Stimulated activated CD4-positive, alpha-beta T cell treated with anti-CD3 and anti-CD28 coated beads, Interleukin-4, amount 100 ng/mL, for 24 hours (primary cell): ENCODE data around the gene C10orf90.

Experiments
- DNase-seq: peaks from one replicate; pipeline ENCODE4 v3.0.0-alpha.2; 2020

Gene C10orf90

GRCh38 chr10:126674741-126675515, 4.4 kb upstream of the C10orf90 start:
- DNase-seq, result no peak

- no peak for DNase-seq
Measured at GRCh38 chr10:126673565-126673964, 3.1 kb upstream of the C10orf90 start.

- DNase-seq, result no peak
Measured at GRCh38 chr10:126671402-126671975, 996 bp upstream of the C10orf90 start.

GRCh38 chr10:126670895-126671261, 385 bp upstream of the C10orf90 start:
- DNase-seq, result no peak

- no peak for DNase-seq
Measured at GRCh38 chr10:126669168-126669567, 1.3 kb downstream of the C10orf90 start.

GRCh38 chr10:126668505-126668904, 2.0 kb downstream of the C10orf90 start:
- no peak for DNase-seq

GRCh38 chr10:126667568-126667967, 2.9 kb downstream of the C10orf90 start:
- DNase-seq, result no peak

DNA sequence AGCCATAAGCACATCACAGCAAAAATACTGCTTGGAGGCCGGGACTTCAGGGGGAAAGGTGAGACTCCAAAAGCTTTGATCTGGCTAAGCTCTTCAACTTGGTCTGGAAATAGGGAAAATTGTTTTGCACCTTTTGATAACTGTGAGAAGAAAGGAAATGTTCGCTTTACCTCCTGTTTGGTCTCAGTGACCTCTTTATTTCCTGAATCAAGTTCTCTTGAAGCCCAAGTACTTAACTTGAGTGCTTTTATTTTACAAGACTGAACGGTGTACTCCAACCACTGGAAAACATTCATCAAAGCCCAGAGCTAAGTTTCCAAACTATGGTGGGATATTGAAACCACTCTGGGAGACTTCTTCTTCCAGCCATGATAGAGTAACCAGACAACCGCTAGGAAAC, 5.3 kb downstream of the C10orf90 start:
- DNase-seq, result no peak

- no peak for DNase-seq
Measured at GRCh38 chr10:126663880-126664279, 6.6 kb downstream of the C10orf90 start.

- DNase-seq, result no peak
Measured at GRCh38 chr10:126663328-126663727, 7.2 kb downstream of the C10orf90 start.

- DNase-seq, result no peak
Measured at GRCh38 chr10:126661841-126662515, 8.5 kb downstream of the C10orf90 start.

- no peak for DNase-seq
Measured at GRCh38 chr10:126661356-126661755, 9.1 kb downstream of the C10orf90 start.

DNA sequence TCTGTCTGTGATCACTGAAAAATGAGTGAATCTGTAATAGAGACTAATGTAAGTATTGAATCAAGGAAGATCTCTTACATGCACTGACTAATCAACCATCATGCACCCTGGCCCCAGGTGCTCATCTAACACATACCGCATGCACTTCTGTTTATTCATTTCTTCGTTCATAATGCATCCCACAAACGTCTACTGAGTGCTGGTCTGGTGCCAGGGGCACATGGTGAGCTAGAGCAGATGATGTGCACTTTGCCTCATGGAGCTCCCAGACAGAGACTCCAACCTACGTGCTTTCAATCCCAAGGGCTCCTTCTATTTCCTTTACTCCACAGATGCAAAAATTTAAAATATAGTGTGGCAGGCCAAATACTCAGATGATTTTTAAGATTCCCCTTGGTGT, 10.7 kb downstream of the C10orf90 start:
- no peak for DNase-seq

- DNase-seq, result no peak
Measured at GRCh38 chr10:126658928-126659327, 11.6 kb downstream of the C10orf90 start.

DNA sequence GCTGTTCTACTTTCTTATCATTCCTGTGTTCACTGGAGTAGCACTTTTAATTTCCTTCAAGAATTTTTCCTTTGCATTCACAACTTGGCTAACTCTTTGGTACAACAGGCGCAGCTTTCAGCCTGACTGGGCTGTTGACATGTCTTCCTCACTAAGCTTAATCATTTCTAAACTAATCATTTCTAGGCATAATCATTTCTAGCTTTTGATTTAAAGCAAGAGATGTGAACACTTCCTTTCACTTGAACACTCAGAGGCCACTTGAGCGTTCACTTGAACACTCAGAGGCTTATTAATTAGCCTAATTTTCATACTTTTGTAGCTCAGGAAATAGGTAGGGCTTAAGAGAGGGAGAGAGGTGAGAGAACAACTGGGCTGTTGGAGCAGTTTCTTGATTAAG, 15.9 kb downstream of the C10orf90 start:
- no peak for DNase-seq

- no peak for DNase-seq
Measured at GRCh38 chr10:126651467-126651866, 19.0 kb downstream of the C10orf90 start.

GRCh38 chr10:126650161-126650560, 20.3 kb downstream of the C10orf90 start:
- no peak for DNase-seq

- DNase-seq, result no peak
Measured at GRCh38 chr10:126647116-126647515, 23.4 kb downstream of the C10orf90 start.

GRCh38 chr10:126646110-126646509, 24.4 kb downstream of the C10orf90 start:
- no peak for DNase-seq

DNA sequence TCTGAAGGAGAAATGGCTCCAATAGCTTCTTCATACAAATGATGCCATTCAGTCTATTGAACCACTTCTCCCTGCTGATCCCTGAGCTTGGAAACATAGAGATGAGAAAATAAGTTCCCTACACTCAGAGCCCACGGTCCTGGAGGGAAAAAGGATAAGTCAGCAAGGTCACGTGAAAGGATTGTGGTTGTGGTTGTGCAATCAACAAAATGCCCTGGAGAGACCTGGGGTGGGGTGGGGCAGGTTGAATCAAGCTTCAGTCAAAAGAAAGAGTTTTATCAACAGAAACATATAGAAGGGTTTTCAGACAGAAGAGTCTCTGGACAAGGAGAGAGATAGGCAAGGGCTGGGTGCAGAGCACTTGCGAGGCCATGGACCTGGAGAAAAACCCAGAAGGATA, 30.1 kb downstream of the C10orf90 start:
- DNase-seq, result no peak

DNA sequence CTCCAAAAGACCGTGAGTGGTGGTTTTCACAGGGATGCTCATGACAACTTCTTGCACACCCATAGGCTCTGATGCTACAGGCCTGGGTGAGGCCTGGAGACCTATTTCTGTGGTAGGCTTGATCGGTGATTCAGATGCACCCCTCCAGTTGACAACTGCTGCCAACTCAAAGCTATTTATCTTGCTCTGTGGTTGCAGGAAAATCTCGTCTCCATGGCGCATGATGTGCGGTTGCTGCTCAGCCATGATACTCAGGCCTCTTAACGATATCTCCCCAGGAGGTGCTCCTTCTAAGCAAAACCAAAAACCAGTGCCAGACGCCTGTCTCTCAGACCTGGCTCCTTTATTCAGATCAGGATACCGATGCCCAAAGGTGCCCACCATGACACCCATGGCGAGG, 31.4 kb downstream of the C10orf90 start:
- no peak for DNase-seq

DNA sequence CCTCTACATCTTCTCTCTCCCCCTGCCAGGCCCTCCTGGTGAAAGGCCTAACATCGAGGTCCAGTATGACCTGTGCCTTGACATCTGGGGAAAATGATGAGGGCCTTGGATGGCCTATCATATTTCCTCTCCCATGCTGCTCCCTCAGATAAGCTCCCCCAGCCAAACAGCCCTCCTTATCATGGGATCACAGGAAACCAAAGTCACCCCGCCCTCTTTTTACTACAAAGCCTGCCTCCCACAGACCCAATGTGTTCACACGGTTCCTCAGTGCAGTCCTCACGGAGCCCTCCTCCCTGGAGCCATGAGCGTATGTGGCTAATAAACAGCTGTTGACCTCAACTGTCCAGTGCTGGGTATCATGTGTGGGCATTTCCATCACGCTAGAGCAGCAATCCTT, 32.0 kb downstream of the C10orf90 start:
- DNase-seq, result no peak

- DNase-seq, result no peak
Measured at GRCh38 chr10:126637501-126637900, 33.0 kb downstream of the C10orf90 start.

DNA sequence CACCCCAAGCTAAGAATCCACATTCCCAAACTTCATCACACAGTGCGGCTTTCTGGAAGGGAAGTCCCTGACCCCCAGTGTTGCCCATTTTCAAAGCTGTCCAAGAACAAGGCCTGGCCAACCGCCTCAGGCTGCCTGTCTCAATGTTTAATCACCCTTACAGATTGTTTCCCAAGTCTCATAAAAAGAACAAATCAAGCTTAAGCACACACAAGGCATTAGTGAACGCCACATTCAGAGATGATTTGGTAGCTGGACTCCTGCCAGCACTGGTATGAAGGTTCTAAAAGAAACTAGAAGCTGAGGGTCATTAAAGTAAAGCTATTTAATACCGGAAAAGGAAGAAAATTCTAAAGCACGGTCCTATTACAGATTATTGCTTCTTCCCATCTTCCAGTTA, 35.6 kb downstream of the C10orf90 start:
- DNase-seq, result no peak
